Prostate gland (tissue), 2 donors: ENCODE measurements around the gene OR1B1. TPM values are rescaled to one million over a fixed set of nuclear protein-coding genes. Genes with fewer than 3 reads are reported as not detected.
"Not testable (repeated sequence)": the region's sequence is repeated elsewhere in the genome, so short reads cannot be mapped to it uniquely, and the experiment has no call there.

Experiments used
- DNase-seq: peaks from one replicate; pipeline ENCODE4 v3.0.0-alpha.2; 2019; ENCODE audit warnings: low spot score
- H3K27ac ChIP-seq, 2 donors: fragments of 200-600 bp; sonication (generic); 2 replicates each; pipeline ENCODE4 v1.5.1; 2017 to 2019
- H3K27me3 ChIP-seq: fragments of 200-600 bp; sonication (generic); replicated peaks from 2 replicates; pipeline ENCODE4 v1.5.1; 2019; ENCODE audit not compliant: insufficient read depth
- H3K36me3 ChIP-seq, 2 donors: fragments of 200-600 bp; sonication (generic); 1 replicate in 1 of 2; 2 replicates in 1 of 2; pipeline versions ENCODE4 v1.5.1 to v1.8.1; 2017 to 2019
- H3K4me1 ChIP-seq: fragments of 200-600 bp; sonication (generic); replicated peaks from 2 replicates; pipeline ENCODE4 v1.5.1; 2019
- H3K4me3 ChIP-seq, 2 donors: fragments of 200-600 bp; sonication (generic); 2 replicates each; pipeline ENCODE4 v1.5.1; 2017 to 2019
- H3K9me3 ChIP-seq: fragments of 200-600 bp; sonication (generic); 2 replicates; pipeline ENCODE4 v1.5.1; 2017
- POLR2A ChIP-seq: fragments of 450-650 bp; IDR thresholded peaks from one replicate; pipeline ENCODE4 v1.6.1; 2016; ENCODE audit warnings: antibody characterized with exemption, mild to moderate bottlenecking
- POLR2AphosphoS5 ChIP-seq: sonication (generic); formaldehyde crosslinking; IDR thresholded peaks from one replicate; pipeline ENCODE4 v1.6.1; 2017; ENCODE audit warnings: antibody characterized with exemption
- whole genome bisulfite sequencing: methylation state at CpG from one replicate; pipeline ENCODE4 v1.1.5; 2018; 5-methylcytosine and 5-hydroxymethylcytosine counted together
- intact Hi-C: fragments of 100-400 bp; cut with DNase I; formaldehyde crosslinking; loops from one replicate; pipeline ENCODE4 v1.14.2; 2022
- total RNA-seq, 2 donors: library from RNA; depleted of rRNA; stranded (reverse); fragments of >200 nt; gene quantifications; one replicate each; pipeline ENCODE4 v1.1.0, GENCODE V29; 2016
- TF ChIP-seq, protein P1 (sequence below), 4 experiments: fragments of 200-600 bp in 2 of 4; fragments of 450-650 bp in 2 of 4; sonication (generic) in 2 of 4; IDR thresholded peaks; 1 replicate in 3 of 4; 2 replicates in 1 of 4; pipeline ENCODE4 v1.5.1; 2016 to 2019; ENCODE audit warnings: antibody characterized with exemption in 4 of 4, mild to moderate bottlenecking in 2 of 4, moderate library complexity in 2 of 4

Gene OR1B1
- total RNA-seq, 2 donors from 2014 or later: not detected

DNA sequence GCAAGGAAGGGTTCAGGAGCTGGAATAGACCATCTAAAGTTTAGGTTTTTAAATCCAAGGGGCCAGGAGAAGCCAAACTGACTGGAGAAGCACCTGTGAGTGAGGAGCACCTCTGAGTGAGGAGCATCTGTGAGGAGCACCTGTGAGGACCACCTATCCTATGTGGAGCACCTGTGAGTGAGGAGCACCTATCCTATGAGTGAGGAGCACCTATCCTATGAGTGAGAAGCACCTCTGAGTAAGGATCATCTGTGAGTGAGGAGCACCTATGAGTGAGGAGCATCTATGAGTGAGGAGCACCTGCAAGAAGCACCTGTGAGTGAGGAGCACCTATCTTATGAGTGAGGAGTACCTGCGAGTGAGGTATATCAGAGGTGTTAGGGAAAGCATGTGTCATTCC lies 50.8 kb downstream of the OR1B1 start:
- no peak overlapping the region for H3K27ac ChIP-seq
- no peaks in the 10 kb centered on the region for H3K4me1 ChIP-seq
- TF ChIP-seq, protein P1, sequence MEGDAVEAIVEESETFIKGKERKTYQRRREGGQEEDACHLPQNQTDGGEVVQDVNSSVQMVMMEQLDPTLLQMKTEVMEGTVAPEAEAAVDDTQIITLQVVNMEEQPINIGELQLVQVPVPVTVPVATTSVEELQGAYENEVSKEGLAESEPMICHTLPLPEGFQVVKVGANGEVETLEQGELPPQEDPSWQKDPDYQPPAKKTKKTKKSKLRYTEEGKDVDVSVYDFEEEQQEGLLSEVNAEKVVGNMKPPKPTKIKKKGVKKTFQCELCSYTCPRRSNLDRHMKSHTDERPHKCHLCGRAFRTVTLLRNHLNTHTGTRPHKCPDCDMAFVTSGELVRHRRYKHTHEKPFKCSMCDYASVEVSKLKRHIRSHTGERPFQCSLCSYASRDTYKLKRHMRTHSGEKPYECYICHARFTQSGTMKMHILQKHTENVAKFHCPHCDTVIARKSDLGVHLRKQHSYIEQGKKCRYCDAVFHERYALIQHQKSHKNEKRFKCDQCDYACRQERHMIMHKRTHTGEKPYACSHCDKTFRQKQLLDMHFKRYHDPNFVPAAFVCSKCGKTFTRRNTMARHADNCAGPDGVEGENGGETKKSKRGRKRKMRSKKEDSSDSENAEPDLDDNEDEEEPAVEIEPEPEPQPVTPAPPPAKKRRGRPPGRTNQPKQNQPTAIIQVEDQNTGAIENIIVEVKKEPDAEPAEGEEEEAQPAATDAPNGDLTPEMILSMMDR (IDR thresholded peaks at IDR 0.05): no peak
- TF ChIP-seq POLR2A (no peak), POLR2AphosphoS5 (no peak)
- H3K36me3 ChIP-seq: no peaks in the 10 kb centered on the region
- DNase-seq: no peak
- no peak overlapping the region for H3K4me3 ChIP-seq
- H3K9me3 ChIP-seq: no peaks in the 10 kb centered on the region
- H3K27me3 ChIP-seq: no peaks in the 10 kb centered on the region
- 56% methylated on average over 1 of the region's 1 CpG for WGBS
- intact Hi-C loops: no loop called here

DNA sequence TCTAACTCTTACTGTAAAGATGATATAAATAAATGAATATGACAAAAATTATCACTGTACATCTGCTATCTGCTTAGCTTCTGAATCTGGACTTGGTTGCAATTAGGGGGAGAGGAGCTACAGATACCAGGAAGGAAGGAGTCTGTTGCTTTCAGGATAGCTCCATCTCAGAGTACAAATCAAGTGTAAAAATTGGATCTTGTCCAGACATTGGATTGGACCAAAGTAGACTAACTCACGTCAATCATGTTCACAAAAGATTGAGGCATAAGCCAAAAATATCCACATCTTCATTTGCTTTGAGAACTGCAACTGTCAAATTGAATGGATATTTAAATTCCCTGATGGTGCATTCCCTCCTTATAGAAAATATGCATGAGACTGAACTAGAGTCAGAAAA lies 51.7 kb downstream of the OR1B1 start:
- intact Hi-C loops: no loop called here
- Histone ChIP-seq H3K27ac (no peak overlapping the region), H3K27me3 (no peaks in the 10 kb centered on the region), H3K9me3 (no peaks in the 10 kb centered on the region), H3K36me3 (no peaks in the 10 kb centered on the region), H3K4me3 (no peak overlapping the region), H3K4me1 (no peaks in the 10 kb centered on the region)
- TF ChIP-seq POLR2AphosphoS5 (no peak), POLR2A (no peak)
- TF ChIP-seq, protein P1 (IDR thresholded peaks at IDR 0.05): no peak
- no peak for DNase-seq
- WGBS: 50% methylated on average over 1 of the region's 1 CpG

DNA sequence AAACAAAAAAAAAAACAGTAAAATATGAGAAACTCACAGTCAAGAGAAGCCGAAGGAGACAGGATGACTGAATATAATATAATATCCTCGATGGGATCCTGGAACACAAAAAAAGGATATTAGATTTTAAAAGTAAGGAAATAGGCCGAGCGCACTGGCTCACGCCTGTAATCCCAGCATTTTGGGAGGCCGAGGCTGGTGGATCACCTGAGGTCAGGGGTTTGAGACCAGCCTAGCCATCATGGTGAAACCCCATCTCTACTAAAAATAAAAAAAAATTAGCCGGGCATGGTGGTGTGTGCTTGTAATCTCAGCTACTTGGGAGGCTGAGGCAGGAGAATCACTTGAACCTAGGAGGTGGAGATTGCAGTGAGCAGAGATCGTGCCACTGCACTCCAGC lies 74.1 kb downstream of the OR1B1 start, which contains the start of gene OR1L8:
Gene OR1L8, minus strand, starts transcription at position 101 of the 400 bp plus-strand sequence. CDS start 14,907 bp downstream, outside the sequence.
- H3K27me3 ChIP-seq, H3K27ac ChIP-seq, DNase-seq, H3K4me3 ChIP-seq, H3K36me3 ChIP-seq, H3K9me3 ChIP-seq, H3K4me1 ChIP-seq, intact Hi-C loops: not testable (repeated sequence)
- 93% methylated on average over 8 of the region's 8 CpGs for WGBS

DNA sequence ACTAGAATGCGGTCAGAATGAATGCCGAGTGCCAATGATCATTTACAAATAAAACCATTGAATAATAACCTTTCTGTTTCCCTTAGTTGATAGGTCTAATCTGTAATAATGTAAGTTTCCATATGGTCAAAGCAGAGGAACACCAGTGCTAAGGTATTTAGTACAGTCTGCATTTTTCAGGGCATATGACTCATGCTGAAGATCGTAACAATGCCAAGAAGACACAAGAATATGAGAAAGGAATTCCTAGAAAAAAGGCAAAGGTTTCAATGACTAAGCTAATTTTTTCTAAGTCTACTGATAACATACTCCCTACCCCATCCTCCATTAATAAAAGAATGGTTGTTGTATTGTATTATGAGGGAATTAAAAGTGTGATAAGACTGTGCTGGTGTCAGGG lies 77.1 kb downstream of the OR1B1 start:
- DNase-seq: no peak
- no peaks in the 10 kb centered on the region for H3K27me3 ChIP-seq
- H3K27ac ChIP-seq: no peak overlapping the region
- 72% methylated on average over 3 of the region's 3 CpGs for WGBS
- no peaks in the 10 kb centered on the region for H3K36me3 ChIP-seq
- H3K4me1 ChIP-seq: no peaks in the 10 kb centered on the region
- intact Hi-C loops: no loop called here
- H3K9me3 ChIP-seq: no peaks in the 10 kb centered on the region
- no peak overlapping the region for H3K4me3 ChIP-seq
- TF ChIP-seq POLR2A (no peak), POLR2AphosphoS5 (no peak)
- TF ChIP-seq, protein P1 (IDR thresholded peaks at IDR 0.05): no peak

DNA sequence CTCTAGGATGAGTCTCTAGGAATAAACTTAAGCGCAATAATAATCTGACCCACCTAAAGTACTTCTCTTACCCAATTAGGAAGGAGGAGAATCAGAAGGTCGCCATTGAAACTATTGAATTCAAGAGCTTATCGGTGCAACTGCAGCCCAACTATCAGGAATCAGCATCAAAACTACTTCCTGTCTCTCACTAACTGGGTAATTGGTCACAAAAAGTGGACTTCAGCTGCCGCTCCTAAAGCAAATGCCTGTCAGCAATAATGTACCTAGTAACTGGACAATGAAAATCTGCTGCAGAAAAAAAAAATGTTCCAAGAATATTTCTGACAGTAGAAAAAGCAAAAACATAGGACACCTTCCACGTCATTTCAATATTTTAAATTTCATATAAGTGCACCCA lies 77.6 kb downstream of the OR1B1 start:
- DNase-seq: no peak
- WGBS: 74% methylated on average over 5 of the region's 5 CpGs
- TF ChIP-seq POLR2AphosphoS5: no peak
- TF ChIP-seq POLR2A: no peak
- TF ChIP-seq, protein P1 (IDR thresholded peaks at IDR 0.05): no peak
- Histone ChIP-seq H3K9me3 (no peaks in the 10 kb centered on the region), H3K27ac (no peak overlapping the region), H3K27me3 (no peaks in the 10 kb centered on the region), H3K4me3 (no peak overlapping the region), H3K36me3 (no peaks in the 10 kb centered on the region), H3K4me1 (no peaks in the 10 kb centered on the region)
- intact Hi-C loops: no loop called here

Other genes with a start within 250 kb of the OR1B1 start
- not detected for gene OR1J1, start 179.7 kb downstream of the OR1B1 start, total RNA-seq
- not detected for gene OR1J2, start 146.8 kb downstream of the OR1B1 start, total RNA-seq
- gene OR1J4, start 138.5 kb downstream of the OR1B1 start, total RNA-seq: under 1 TPM; 0.23 to 0.91 TPM
- not detected for gene OR1N1, start 130.3 kb downstream of the OR1B1 start, total RNA-seq
- gene OR1N2, start 104.5 kb downstream of the OR1B1 start, total RNA-seq: not detected
- gene OR1L8, start 74.2 kb downstream of the OR1B1 start, total RNA-seq: under 1 TPM in 1 of 2 donors, not detected in 1; 0.14 TPM
- gene OR1Q1, start 42.9 kb downstream of the OR1B1 start, total RNA-seq: not detected
- gene OR1L1, start 4.1 kb upstream of the OR1B1 start, total RNA-seq: not detected
- not detected for gene OR1L3, start 17.5 kb upstream of the OR1B1 start, total RNA-seq
- gene OR1L4, start 66.4 kb upstream of the OR1B1 start, total RNA-seq: under 1 TPM in 1 of 2 donors, not detected in 1; 0.68 TPM
- not detected for gene OR1L6, start 84.7 kb upstream of the OR1B1 start, total RNA-seq
- not detected for gene OR5C1, start 131.3 kb upstream of the OR1B1 start, total RNA-seq
- not detected for gene OR1K1, start 142.5 kb upstream of the OR1B1 start, total RNA-seq
- gene PDCL, start 171.0 kb upstream of the OR1B1 start, total RNA-seq: 10 to 100 TPM; 13.9 to 21.9 TPM
- 10 to 100 TPM; 25.8 to 47.9 TPM for gene RC3H2, start 247.7 kb upstream of the OR1B1 start, total RNA-seq